ENCODE results near the gene VWA3B. TPM values are rescaled to one million over a fixed set of nuclear protein-coding genes. Genes with fewer than 3 reads are reported as not detected.
"Not testable (repeated sequence)": the region's sequence is repeated elsewhere in the genome, so short reads cannot be mapped to it uniquely, and the experiment has no call there.

VWA3B gene, protein sequence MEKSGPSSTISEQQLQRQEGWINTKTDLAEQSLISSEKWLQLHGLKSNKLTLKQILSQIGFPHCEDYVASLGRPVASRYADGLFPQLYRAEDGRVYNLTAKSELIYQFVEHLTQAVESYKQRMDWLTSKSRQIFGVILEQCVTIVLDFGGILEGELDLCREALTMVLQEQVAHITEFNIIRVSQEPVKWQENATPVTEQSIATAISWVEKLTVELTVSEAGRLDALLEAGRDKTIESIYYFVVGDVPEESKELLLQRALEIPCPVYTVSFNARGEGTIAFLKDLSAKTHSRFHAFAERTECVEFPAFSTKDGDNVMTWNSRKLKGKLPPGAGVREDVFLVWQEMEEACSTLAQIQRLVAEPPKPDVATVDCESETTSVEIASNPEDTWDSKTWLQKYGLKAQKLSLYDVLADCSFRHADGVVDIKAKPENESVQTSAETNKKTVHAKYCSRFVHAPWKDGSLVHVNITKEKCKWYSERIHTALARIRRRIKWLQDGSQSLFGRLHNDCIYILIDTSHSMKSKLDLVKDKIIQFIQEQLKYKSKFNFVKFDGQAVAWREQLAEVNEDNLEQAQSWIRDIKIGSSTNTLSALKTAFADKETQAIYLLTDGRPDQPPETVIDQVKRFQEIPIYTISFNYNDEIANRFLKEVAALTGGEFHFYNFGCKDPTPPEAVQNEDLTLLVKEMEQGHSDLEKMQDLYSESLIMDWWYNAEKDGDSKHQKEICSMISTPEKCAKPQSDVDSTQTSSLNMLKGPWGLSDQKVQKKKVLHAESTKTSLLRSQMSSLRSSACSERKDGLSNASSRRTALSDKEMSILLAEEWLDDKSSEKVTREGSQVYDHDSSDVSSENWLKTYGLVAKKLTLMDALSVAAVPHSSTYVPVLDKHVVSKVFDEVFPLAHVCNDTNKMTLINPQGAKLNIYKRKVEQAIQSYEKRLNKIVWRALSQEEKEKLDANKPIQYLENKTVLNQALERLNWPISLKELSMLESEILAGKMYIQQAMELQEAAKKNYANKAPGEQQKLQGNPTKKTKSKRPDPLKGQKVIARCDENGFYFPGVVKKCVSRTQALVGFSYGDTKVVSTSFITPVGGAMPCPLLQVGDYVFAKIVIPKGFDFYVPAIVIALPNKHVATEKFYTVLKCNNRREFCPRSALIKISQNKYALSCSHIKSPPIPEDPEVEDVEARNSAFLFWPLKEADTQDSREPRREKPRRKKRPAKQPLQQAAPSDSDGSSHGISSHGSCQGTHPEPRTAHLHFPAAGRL (N-terminal part only)
- total RNA-seq: not detected

DNA sequence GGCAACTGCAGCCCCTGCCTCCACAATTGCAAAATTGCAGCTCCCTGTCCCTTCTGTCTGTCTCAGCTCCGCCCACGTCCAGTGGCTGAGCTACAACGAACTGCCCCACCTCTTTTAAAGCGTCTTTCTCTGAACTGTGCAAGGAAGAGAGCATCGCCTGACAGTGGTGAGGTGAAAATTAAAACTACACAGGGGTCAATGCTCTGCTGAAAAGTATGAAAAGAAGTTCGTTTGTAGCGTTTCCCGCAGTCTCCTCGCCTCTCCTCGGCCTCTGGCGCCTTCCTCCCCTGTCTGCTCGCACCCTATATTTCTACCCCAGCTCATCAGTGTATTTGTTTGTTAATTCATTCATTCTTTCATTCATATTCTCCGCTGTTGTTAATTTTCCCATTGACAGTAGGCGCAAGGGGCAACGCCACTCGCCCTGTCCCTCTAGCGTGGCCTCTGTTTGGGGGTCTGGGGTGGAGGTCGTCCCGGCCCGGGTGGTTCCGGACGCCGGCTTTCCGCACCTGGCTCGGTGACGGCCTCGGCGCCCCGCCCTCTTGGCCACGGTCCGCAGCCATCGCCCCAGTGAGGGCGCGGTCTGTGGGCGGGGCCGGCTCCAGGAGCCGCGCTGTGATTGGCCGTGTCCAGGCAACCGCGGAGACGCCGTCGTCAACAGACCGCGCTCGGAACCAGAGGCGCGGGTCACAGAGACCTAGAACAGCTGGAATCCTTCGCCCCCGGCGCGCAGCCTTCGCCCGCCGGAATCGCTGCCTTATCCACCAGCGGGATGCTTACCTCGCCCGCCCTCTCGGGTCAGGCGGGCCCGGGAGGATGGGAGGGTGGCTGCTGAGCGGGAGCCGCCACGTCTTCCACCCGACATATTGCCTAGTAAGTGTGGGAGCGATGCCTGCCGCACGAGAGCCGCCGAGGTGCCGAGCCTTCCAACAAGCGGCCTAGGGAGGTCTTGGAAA lies at the start of gene VWA3B:
VWA3B (plus strand) TSS at position 677 of the 956 bp plus-strand sequence. CDS start 5,926 bp downstream, outside the sequence.
- Mint-ChIP-seq H3K4me1 (ENCODE audit: low read depth) (peaks cover 19% of the 10 kb centered on the region), H3K27me3 (ENCODE audit: low read depth) (peaks cover 47% of the 10 kb centered on the region), H3K9me3 (no peaks in the 10 kb centered on the region), H3K4me3 (peak within 1 kb of the TSS; percentile 66), H3K36me3 (ENCODE audit: insufficient read depth) (no peaks in the 10 kb centered on the region)
- ATAC-seq (peak; percentile 82 to 86), DNase-seq (peak; percentile 6)

DNA sequence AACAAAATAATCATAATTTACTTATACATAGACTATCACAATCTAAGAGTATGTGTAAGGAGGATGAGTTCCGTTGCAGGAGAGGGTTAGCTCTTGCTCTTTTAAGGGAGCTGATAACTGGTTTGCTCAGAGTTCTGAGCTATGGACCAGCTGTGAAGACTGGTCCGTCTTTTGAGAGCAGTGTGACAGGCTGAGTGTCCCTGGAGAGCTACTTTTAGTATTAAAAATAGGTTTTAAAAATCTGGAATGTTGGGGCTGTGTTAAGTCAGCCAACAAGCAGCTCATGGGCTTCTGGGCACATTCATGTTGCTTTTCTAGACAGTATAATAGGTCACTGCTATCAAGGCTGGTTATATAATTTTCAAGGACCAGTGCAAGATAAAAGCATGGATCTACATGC lies 49.8 kb upstream of the VWA3B start:
- no peak overlapping the region for H3K4me3 Mint-ChIP-seq
- peaks cover 4% of the 10 kb centered on the region for H3K9me3 Mint-ChIP-seq
- ATAC-seq (no peak), DNase-seq (no peak)
- no peaks in the 10 kb centered on the region for H3K36me3 Mint-ChIP-seq (ENCODE audit: insufficient read depth)
- H3K4me1 Mint-ChIP-seq (ENCODE audit: low read depth): no peaks in the 10 kb centered on the region
- H3K27me3 Mint-ChIP-seq (ENCODE audit: low read depth): peaks cover 1% of the 10 kb centered on the region

DNA sequence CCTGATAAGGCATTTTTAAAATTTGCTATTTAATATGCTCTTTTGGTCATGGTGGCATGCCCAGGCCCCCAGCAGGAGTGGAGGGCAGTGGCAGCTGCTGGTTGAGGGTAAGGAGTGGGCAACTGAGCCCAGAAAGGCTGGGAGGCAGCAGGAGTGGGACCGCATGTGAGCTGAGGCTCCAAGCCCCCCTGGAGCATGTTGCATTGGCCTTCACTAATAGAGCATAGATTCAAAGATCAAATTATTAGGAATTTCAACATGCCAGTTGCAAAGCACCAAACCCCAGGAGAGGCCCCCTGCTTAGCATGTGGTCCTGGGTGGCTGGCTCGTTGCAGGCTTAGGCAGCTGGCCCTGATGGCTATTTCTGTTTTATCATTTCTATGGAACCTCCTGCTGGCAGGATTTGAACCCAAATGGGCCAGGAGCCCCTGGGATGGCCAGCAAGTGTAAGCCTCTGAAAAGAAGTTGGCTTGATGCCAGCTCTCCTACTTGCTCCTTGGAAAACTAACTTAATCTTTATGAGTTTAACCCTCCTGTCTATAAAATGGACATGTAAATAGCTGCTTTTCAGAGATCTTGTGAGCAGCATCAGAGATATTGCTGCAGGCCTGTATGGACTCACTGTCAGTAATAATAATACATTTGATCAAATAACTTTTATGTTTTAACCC lies 49.2 kb upstream of the VWA3B start:
- no peak for ATAC-seq
- no peak overlapping the region for H3K4me3 Mint-ChIP-seq
- DNase-seq: no peak
- H3K27me3 Mint-ChIP-seq (ENCODE audit: low read depth): peaks cover 4% of the 10 kb centered on the region
- H3K9me3 Mint-ChIP-seq: peaks cover 9% of the 10 kb centered on the region
- no peaks in the 10 kb centered on the region for H3K4me1 Mint-ChIP-seq (ENCODE audit: low read depth)
- H3K36me3 Mint-ChIP-seq (ENCODE audit: insufficient read depth): no peaks in the 10 kb centered on the region

DNA sequence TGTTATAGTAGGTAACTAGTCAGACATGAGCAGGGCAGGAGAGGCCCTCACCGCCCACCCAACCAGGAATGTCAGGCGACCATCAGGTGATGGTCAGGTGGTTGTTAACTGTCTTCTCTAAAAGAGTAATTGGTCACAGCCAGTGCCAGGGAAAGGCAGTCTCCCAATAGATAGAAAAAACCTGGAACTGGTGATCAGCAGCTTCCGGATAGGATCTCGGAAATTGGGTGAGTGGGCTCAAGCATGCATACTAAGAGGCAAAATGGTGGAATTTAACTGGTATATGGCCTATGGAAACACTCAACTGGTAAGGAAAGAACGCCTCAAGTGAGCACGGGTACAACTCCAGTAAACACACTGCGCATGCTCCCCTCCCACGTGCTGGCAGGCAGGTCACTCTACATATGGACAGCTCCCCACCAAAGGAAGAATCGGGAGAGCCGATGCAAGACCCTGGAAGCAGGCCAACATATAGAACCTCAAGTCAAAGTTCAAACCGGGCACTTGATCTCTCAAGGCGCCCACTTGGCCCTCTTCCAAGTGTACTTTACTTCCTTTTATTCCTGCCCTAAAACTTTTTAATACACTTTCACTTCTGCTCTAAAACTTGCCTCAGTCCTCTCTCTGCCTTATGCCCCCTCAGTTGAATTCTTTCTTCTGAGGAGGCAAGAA lies 47.7 kb upstream of the VWA3B start:
- no peaks in the 10 kb centered on the region for H3K36me3 Mint-ChIP-seq (ENCODE audit: insufficient read depth)
- no peak for ATAC-seq
- DNase-seq: no peak
- peaks cover 22% of the 10 kb centered on the region for H3K9me3 Mint-ChIP-seq
- peaks cover 4% of the 10 kb centered on the region for H3K27me3 Mint-ChIP-seq (ENCODE audit: low read depth)
- no peaks in the 10 kb centered on the region for H3K4me1 Mint-ChIP-seq (ENCODE audit: low read depth)
- H3K4me3 Mint-ChIP-seq: no peak overlapping the region

DNA sequence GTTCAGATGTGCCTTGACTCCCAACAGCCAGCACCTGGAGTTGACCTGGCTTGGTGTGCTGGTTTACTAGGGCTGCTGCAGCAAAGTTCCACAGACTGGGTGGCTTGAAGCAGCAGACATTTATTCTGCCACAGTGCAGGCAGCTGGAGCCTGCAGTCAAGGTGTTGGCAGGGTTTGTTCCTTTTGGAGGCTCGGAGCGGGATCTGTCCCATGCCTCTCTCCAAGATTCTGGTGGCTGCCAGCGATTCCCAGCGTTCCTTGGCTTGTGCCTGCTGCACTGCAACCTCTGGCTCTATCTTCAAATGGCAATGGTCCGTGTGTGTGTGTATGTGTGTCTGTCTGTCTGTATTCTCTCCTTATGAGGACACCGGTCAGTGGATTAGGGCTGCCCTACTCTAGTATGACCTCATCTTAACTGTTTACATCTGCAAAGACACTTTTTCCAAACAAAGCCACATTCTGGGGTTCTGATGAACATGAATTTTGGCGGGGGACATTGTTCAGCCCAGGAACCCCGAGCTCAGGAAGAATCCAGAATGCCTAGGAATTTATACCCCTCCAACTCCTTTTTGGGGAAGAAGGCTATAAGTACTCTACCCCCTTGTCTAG lies 46.5 kb upstream of the VWA3B start:
- no peaks in the 10 kb centered on the region for H3K4me1 Mint-ChIP-seq (ENCODE audit: low read depth)
- peaks cover 2% of the 10 kb centered on the region for H3K36me3 Mint-ChIP-seq (ENCODE audit: insufficient read depth)
- ATAC-seq (no peak), DNase-seq (no peak)
- peaks cover 4% of the 10 kb centered on the region for H3K27me3 Mint-ChIP-seq (ENCODE audit: low read depth)
- no peak overlapping the region for H3K4me3 Mint-ChIP-seq
- peaks cover 34% of the 10 kb centered on the region for H3K9me3 Mint-ChIP-seq

DNA sequence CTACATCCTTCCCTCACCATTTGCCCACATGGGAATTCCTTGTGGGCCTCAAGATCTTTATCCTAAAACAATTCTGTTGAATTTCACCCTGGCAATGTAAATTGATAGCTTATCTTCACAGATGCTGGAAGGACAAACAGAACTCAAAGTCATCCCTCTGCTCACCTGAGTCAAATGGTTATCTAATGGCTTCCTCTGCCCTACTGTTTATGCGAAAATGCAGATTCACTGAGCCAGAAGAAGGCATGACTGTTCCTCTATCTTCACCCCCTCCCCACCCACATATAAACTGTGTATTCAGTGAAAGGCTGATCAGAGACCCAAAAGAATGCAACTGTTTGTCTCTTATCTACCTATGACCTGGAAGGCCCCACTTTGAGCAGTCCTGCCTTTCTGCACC lies 43.9 kb upstream of the VWA3B start:
- H3K36me3 Mint-ChIP-seq (ENCODE audit: insufficient read depth): peaks cover 2% of the 10 kb centered on the region
- no peak overlapping the region for H3K4me3 Mint-ChIP-seq
- no peaks in the 10 kb centered on the region for H3K4me1 Mint-ChIP-seq (ENCODE audit: low read depth)
- no peak for DNase-seq
- H3K27me3 Mint-ChIP-seq (ENCODE audit: low read depth): peaks cover 4% of the 10 kb centered on the region
- peaks cover 40% of the 10 kb centered on the region for H3K9me3 Mint-ChIP-seq
- ATAC-seq: no peak

DNA sequence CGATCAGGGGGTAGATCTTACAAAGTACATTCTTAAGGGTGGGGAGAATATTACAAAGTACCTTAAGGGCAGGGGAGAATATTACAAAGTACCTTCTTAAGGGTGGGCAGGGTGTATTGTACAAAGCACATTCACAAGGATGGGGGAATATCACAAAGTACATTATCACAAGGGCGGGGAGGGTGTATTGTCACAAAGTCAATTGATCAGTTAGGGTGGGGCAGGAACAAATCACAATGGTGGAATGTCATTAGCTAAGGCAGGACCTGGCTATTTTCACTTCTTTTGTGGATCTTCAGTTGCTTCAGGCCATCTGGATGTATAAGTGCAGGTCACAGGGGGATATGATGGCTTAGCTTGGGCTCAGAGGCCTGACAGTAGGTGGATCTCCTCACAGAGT lies 42.2 kb upstream of the VWA3B start:
- ATAC-seq; H3K36me3 Mint-ChIP-seq (ENCODE audit: insufficient read depth); H3K27me3 Mint-ChIP-seq (ENCODE audit: low read depth); DNase-seq; H3K4me3 Mint-ChIP-seq; H3K4me1 Mint-ChIP-seq (ENCODE audit: low read depth): not testable (repeated sequence)
- H3K9me3 Mint-ChIP-seq: peaks cover 40% of the 10 kb centered on the region

DNA sequence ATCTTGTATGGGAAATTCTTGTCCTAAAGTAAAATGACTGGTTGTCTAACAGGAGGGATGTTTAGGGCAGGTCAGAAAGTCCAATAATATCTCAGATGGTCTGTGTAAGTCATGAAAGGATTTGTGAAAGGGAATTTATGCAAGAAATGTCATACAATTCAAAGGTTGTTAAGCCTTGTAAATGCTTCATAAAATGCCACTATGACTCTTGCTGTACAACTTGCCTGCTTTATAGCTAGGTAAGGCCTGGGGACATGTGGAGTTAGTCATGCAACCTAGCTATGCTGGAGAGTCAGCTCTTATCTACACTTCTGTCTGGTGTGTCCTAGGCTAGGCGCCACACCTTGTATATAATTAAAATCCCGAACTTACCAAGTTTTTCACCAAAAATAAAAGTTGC lies 36.9 kb upstream of the VWA3B start:
- no peaks in the 10 kb centered on the region for H3K27me3 Mint-ChIP-seq (ENCODE audit: low read depth)
- H3K9me3 Mint-ChIP-seq: peaks cover 9% of the 10 kb centered on the region
- ATAC-seq (no peak), DNase-seq (no peak)
- H3K4me1 Mint-ChIP-seq (ENCODE audit: low read depth): no peaks in the 10 kb centered on the region
- no peaks in the 10 kb centered on the region for H3K36me3 Mint-ChIP-seq (ENCODE audit: insufficient read depth)
- no peak overlapping the region for H3K4me3 Mint-ChIP-seq

DNA sequence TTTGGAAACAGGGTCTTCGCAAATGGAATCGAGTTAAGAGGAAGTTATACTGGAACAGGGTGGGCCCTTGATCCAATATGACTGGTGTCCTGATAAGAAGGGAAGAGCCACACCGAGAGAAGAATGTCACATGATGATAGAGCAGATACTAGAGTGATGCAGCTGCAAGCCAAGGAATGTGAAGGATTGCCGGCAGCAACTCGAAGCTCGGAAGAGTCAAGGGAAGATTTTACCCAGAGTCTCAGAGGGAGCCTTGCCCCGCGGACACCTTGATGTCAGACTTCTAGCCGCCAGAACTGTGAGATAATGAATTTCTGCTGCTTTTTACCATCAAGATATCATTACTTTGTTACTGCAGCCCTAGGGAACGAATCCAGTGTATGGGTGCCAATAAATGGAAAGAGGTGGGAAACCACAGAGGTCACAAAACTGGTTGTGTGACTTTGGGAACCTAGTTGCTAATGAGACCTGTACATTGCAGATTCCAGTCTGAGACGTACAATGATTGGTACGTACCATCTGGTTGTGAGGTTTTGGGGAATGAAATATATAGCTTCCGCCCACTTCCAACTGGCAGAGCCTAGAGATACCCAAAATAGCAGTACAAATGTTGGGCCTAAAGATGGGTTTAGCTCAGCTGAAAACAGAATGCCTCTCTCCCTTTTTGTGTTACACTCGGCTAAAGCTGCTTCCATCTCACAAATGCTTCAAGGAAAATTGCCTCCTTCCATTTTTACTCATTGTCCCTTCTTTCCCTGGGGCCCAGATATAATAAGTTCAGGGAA lies 28.6 kb upstream of the VWA3B start:
- ATAC-seq (no peak), DNase-seq (no peak)
- Mint-ChIP-seq H3K4me1 (ENCODE audit: low read depth) (no peaks in the 10 kb centered on the region), H3K36me3 (ENCODE audit: insufficient read depth) (no peaks in the 10 kb centered on the region), H3K27me3 (ENCODE audit: low read depth) (peaks cover 3% of the 10 kb centered on the region), H3K4me3 (no peak overlapping the region), H3K9me3 (no peaks in the 10 kb centered on the region)

DNA sequence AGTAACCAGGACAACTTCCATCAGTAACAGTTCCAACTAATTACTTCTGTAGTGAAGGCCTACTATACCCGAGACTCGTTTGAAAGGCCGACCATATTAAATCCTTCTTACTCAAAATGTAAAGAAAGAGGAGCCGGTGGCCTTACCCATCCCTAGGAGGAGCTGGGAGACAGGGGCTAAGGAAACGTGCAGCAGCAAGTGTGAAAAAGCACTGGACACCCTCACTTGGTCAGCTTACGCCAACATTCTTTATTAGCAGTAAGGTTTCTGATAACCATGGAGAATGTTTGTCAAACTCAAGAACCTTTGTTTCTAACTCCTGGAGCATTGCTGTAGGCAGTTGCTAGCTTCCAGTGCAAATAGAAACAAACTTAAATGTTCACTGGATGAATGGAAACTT lies 26.7 kb upstream of the VWA3B start:
- Mint-ChIP-seq H3K27me3 (ENCODE audit: low read depth) (peaks cover 19% of the 10 kb centered on the region), H3K9me3 (no peaks in the 10 kb centered on the region), H3K4me1 (ENCODE audit: low read depth) (no peaks in the 10 kb centered on the region), H3K4me3 (no peak overlapping the region), H3K36me3 (ENCODE audit: insufficient read depth) (no peaks in the 10 kb centered on the region)
- DNase-seq: no peak
- no peak for ATAC-seq

DNA sequence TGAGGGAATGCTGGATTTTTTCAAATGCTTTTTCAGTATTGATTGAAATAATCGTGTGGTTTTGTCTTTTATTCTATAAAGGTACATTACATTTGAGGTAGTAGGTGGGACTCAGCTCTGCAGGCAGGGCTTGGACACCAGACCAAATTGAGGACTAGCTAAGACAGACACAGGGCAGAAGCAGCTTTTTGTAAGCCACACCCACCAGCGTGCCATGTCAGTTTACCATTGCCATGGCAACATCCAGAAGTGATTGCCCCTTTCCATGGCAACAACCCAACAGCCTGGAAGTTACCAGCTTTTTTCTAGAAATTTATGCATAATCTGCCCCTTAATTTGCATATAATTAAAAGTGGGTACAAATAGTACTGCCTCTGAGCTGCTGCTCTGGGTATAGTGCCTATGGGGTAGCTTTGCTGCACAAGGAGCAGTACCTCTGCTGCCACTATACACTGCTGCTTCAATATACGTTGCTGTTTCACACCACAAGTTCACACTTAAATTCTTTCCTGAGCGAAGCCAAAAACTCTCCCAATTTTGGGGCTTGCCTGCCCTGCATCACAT lies 23.6 kb upstream of the VWA3B start:
- no peaks in the 10 kb centered on the region for H3K4me1 Mint-ChIP-seq (ENCODE audit: low read depth)
- H3K27me3 Mint-ChIP-seq (ENCODE audit: low read depth): peaks cover 22% of the 10 kb centered on the region
- DNase-seq: no peak
- no peaks in the 10 kb centered on the region for H3K36me3 Mint-ChIP-seq (ENCODE audit: insufficient read depth)
- H3K9me3 Mint-ChIP-seq: no peaks in the 10 kb centered on the region
- no peak for ATAC-seq
- no peak overlapping the region for H3K4me3 Mint-ChIP-seq
